HG03565 (cell line): ENCODE results near the gene C19orf47.
"Not testable (repeated sequence)": the region's sequence is repeated elsewhere in the genome, so short reads cannot be mapped to it uniquely, and the experiment has no call there.

ENCODE experiments used
- ATAC-seq: cut with Tn5 transposase; IDR thresholded peaks from one replicate; pipeline ENCODE4 v1.9.1; 2021; ENCODE audit warnings: mild to moderate bottlenecking, moderate library complexity; ENCODE audit not compliant: unreplicated experiment

Gene C19orf47

GRCh38 chr19:40355975-40356680 lies 7.9 kb upstream of the C19orf47 start:
- no peak for ATAC-seq

- ATAC-seq, result no peak
These were observed 837 bp upstream of the C19orf47 start for GRCh38 chr19:40348961-40349507.

GRCh38 chr19:40344422-40344821 lies 3.8 kb downstream of the C19orf47 start:
- ATAC-seq, result no peak

DNA sequence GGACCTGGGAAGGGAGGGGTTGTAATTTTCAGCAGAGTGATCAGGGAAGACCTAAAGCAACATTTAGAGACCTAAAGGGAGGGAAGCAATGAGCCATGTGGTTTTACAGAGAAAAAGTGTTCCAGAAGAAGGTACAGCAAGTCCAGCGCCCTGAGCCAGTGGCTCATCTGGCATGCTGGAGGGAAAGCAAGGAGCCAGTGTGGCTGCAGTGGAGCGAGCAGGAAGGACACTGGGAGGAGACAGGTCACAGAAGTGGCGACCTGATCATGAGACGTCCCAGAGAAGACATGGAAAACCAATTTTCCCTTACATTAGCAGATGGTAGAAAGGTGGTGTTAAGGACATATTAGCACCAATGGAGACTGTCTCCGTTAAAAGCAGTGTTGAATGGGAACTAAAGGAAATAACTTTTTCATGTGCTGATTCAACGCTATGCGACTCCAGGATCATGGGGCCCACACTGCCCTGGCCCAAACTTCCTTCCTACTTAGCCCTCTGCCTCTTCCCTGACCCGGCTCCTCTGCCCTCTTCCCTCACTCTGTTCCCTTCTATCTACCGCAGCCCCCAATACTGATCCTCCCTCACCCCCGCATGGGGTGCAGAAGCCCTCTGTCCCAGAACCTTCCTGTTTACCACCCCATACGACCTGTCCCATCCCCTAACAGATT lies 5.4 kb downstream of the C19orf47 start:
- no peak for ATAC-seq

DNA sequence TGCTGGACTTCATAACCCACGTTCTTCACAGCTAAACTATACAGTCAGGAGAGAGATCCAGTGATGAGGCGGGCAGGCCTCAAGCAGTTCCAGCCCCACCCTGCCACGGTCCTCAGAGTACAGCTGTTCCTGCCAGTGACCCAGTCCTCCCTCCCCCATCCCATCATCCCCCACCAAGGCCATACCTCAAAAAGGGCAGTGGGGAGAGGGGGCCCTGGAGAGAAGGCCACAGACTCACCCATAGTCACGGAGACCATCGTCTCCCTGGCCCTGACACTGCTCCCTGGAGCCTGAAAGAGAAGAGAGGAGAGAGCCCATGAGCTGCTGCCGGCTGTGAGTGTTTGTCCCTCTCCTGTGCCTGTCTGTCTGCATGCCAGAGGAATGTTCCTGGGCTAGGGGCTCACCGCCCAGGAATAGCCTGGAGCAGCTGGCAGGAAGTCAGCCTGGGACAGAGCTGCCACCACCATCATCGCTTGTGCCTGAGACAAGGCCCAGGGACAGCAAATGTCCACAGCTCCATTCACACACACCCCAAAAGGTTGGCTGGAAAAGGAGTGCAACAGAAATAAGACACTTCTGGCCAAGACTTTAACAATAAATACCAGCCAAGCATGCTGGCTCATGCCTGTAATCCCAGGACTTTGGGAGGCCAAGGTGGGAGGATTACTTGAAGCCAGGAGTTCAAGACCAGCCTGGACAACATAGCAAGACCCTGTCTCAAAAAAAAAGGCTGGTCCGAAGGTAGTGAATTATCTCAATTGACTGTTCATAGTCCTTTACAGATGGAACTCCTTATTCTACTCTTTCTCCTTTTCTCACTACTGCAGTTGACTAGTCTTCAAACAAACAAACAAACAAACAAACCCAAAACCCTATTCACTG lies 6.4 kb downstream of the C19orf47 start:
- no peak for ATAC-seq

DNA sequence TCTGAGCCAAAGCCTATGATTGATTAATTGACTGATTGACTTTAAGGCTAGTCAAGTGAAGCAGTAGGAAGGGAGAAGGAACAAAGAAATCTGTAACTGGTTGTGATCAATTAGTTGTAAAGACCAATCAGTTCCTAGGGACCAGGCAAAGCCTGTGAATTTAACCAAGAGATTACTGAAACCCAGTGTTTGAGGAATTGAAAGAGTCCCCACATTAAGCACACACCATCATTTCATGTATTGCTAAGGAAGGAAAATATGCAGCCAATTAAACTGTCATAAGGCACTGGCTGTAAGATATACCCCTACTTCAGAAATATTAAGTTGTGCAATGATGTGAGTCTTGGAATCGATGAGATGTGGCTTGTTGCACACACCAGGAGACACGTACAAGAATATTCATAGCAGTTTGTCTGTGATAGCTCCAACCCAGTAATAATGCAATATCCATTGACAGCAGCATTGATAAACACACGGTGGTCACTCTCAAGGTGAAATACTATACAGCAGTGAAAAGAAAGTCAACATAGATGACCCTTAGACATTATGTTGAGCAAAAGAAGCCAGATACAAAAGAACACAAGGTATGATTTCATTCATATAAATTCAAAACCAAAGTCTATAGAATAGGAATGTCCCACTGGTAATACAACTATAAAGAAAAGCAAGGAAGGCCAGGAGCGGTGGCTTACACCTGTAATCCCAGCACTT lies 9.0 kb downstream of the C19orf47 start:
- no peak for ATAC-seq

DNA sequence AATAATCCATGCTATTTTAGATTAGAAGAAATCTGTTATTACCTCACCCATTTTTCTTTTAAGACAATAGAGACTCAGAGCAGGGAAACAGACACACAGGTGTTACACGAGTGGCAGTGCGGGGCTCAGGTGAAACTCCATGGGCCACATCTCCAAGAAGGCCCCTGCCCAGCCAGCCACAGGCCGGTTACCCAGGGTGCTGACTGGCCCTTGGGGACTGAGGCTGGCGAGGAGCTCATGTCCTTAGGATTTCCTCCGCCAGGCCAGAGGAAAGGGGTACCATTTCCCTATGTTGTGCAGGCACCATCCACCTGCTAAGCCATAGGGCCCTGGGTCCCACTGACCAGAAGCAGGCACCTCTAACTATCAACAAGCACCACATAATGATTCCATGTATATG lies 10.6 kb downstream of the C19orf47 start:
- no peak for ATAC-seq

DNA sequence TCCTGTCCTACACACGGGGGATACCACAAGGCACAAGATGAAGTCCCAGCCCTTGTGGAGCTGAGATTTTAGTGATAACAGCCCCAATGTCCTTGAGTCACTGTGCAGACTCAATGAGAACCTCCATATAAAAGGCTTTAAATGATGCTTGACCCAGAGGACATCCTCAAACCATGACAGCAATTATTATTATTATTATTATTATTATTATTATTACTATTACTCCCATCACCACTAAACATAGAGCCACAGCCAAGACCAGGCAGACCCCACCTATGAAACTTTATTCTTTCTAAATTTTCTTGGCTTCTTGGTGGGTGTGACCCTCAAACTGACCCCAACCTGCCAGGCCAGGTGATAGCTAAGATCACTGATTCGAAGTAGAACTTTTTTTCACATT lies 11.1 kb downstream of the C19orf47 start:
- no peak for ATAC-seq

DNA sequence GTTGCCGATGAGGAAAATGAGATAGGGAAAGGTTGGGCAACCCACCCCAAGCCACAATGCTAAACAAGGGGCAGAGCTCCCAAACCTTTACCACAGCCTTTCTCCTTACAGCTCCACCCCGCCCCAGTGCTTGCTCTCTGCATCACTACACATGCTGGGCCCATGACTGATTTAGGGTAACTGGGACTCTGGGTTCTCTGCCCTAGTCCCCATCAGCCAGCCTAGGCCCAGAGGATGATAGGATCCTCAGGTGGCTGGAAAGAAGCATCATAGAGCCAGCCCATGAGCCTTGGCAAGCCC lies 11.6 kb downstream of the C19orf47 start:
- no peak for ATAC-seq

DNA sequence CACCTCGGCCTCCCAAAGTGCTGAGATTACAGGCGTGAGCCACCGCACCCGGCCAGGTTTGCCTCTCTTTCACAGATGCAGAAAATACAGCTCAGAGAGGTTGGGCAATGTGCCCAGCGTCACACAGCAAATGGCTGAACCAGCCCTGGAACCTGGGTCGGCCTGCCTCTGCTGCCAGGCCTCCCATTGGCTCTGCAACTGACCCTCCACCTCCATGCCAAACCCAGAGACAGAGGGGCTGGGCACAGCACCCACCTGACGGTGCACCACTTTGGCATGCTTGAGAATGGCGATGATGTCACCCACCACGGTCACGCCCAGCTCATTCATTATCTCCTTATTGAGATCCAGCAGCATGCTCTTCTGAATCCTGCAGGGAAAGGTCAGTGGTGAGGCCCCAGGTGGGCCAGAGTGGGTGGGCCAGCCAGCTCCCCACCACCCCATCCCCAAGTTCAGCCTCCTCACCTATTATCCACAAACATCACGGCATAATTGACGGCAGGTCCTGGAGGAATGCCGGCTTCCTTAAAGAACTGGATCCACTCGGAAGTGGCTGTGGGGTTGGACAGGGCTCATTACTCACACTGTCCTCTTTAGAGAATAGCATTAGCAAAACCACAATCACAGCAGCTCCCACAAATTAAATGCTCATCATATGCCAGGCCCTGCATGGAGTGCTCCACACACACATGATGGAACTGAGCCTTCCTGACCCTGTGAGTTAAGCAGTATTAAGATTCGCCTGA lies 12.2 kb downstream of the C19orf47 start:
- ATAC-seq, result no peak

- ATAC-seq, result no peak
These were observed 13.1 kb downstream of the C19orf47 start for GRCh38 chr19:40335101-40335500.

DNA sequence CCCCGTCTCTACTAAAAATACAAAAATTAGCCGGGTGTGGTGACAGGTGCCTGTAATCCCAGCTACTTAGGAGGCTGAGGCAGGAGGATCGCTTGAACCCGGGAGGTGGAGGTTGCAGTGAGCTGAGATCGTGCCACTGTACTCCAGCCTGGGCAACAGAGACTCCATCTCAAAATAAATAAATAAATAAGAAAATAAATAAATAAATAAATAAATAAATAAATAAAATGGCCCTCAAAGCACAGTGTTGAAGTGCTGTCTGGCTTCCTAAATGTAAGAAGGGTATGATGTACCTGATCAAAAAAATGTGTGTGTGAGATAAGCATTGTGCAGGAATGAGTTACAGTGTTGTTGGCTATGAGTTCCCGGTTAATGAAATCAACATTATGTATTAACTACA lies 15.1 kb downstream of the C19orf47 start:
- not testable (repeated sequence) for ATAC-seq

DNA sequence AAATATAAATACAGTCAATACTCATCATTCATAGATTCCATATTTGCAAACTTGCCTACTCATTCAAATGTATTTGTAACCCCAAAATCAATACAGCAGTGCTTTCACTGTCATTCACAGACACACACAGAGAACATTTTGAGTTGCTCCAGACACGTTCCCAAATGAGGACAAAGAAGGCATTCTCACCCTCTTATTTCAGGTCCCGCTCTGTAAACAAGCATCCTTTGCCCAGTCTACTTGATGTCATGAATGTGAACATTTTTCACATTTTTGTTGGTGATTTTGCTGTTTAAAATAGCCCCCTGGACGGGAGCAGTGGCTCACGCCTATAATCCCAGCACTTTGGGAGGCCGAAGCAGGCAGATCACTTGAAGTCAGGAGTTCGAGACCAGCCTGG lies 15.5 kb downstream of the C19orf47 start:
- no peak for ATAC-seq

DNA sequence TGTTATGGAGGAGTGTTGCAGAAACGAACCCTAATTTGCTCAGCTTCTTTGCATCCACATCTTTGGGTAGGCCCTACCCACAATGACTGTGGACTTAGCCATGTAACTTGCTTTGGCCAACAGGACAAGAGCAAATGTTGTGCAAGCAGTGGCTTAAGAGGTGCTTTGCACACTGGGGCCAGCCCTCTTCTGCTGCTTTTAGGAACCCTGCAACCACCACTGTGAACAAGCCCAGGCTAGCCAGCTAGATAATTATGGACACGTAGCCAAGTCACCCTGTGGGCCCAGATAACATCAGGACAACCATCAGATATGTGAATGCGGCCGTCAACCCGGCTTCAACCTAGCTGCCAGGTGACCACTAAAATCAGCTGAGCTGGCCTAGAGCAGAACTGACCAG lies 17.1 kb downstream of the C19orf47 start:
- no peak for ATAC-seq

DNA sequence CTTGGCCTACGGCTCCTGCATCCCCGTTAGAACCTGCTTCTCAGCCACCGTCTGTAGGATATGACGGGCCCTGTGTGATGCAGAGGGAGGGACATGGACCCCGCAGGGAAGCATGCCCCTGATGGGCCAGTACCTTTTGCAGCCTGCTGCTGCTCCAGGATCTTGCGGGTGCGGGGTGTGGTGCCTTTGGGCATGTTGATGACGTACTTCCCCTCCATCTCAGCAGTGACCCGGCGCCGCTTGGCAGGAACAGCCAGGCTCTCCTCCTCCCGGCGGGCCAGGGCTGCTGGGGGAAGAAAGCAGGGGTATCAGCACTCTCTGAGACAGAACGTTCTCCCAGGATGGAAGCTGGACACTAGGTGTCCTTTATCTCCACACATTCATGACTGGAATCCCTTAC lies 22.0 kb downstream of the C19orf47 start:
- no peak for ATAC-seq

- ATAC-seq, result no peak
These were observed 24.5 kb downstream of the C19orf47 start for GRCh38 chr19:40323705-40324104.

GRCh38 chr19:40322951-40323615 lies 25.1 kb downstream of the C19orf47 start:
- ATAC-seq, result no peak

DNA sequence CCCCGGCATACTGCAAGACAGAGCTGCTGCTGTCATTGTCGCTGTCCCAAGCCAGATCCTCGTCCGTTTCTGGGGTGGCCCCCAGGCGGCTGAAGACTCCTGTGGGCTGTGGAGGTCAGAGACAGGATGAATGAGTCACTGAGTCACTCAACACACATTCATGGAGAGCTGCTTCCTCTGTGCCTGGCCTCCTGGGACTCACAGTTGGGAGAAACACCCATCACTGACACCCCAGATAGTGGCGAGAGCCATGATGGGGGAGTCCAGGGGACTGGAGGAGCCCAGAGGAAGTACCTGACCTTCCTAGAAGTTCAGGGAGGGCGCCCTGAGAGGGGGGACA lies 26.0 kb downstream of the C19orf47 start:
- no peak for ATAC-seq

DNA sequence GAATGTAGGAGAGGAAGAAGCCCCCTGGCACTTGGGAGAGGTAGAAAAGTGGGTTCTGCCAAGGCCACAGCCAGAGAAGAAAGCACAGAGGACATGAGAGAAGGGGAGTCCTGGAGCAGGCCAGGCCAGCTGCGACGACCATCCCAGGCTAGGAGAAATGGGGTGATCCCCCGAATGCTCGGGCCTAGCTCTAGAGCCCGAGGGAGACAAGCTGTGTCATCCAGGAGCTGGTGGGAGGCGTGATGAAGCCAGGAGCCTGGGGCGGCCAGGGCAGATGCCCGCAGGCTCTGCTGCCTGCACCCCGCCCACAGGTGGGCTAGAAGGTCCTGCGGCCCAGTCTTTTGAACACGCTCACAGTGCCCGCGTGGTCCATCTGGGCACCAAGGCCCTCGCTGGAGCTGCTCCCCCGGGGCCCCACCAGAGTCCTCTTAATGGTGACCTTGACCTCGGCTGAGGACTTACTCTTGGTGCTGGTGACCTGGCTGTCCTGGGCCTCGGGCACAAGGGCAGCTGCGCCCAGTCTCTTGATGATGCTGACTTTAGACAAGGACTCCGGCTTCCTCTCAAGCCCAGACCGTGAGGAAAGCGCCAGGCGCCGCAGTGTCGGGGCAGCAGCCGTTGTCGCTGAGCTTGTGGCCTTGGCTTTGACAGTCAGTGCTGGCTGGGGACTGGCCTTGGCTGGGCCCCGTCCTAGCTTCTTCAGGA lies 26.5 kb downstream of the C19orf47 start:
- no peak for ATAC-seq
